Stimulated activated naive CD8-positive, alpha-beta T cell treated with anti-CD3 and anti-CD28 coated beads, Interleukin-15, amount 100 ng/mL, for 72 hours (primary cell): ENCODE data around the gene MARK4.
"Not testable (repeated sequence)": the region's sequence is repeated elsewhere in the genome, so short reads cannot be mapped to it uniquely, and the experiment has no call there.

Source experiments
- ATAC-seq: fragments of 150-1000 bp; cut with Tn5 transposase; 2 replicates; pipeline ENCODE4 v1.10.0; 2021; ENCODE audit warnings: mild to moderate bottlenecking, moderate library complexity
- DNase-seq, 2 donors: peaks; one replicate each; pipeline ENCODE4 v3.0.0; 2021 to 2022
- H3K27ac Mint-ChIP-seq, 2 donors: one replicate each; pipeline ENCODE4 v1.8.0; 2022; ENCODE audit warnings: mild to moderate bottlenecking in 2 of 2, mixed read lengths in 2 of 2, moderate library complexity in 2 of 2
- H3K27me3 Mint-ChIP-seq: one replicate; pipeline ENCODE4 v1.8.0; 2022; ENCODE audit warnings: mixed read lengths
- H3K4me1 Mint-ChIP-seq: one replicate; pipeline ENCODE4 v1.8.0; 2022; ENCODE audit warnings: mild to moderate bottlenecking, mixed read lengths
- H3K4me3 Mint-ChIP-seq, 2 donors: one replicate each; pipeline ENCODE4 v1.8.0; 2022; ENCODE audit warnings: mild to moderate bottlenecking in 2 of 2, mixed read lengths in 2 of 2, moderate library complexity in 1 of 2
- H3K9me3 Mint-ChIP-seq, 2 donors: one replicate each; pipeline ENCODE4 v1.8.0; 2022; ENCODE audit warnings: mixed read lengths in 2 of 2

Gene MARK4

GRCh38 chr19:45229056-45229455 is 22.0 kb upstream of the MARK4 start:
- not testable (repeated sequence) for H3K9me3 Mint-ChIP-seq, ATAC-seq, H3K4me1 Mint-ChIP-seq, H3K4me3 Mint-ChIP-seq, H3K27ac Mint-ChIP-seq, DNase-seq
- H3K27me3 Mint-ChIP-seq: peaks cover 30% of the 10 kb centered on the region

GRCh38 chr19:45231891-45232290 is 19.2 kb upstream of the MARK4 start:
- DNase-seq (no peak), ATAC-seq (no peak)
- peaks cover 8% of the 10 kb centered on the region for H3K4me1 Mint-ChIP-seq
- no peaks in the 10 kb centered on the region for H3K9me3 Mint-ChIP-seq
- peaks cover 53% of the 10 kb centered on the region for H3K27me3 Mint-ChIP-seq
- no peak overlapping the region for H3K4me3 Mint-ChIP-seq
- H3K27ac Mint-ChIP-seq: no peak overlapping the region

- Mint-ChIP-seq H3K27me3 (peaks cover 48% of the 10 kb centered on the region), H3K4me1 (peaks cover 8% of the 10 kb centered on the region), H3K4me3 (no peak overlapping the region), H3K9me3 (no peaks in the 10 kb centered on the region), H3K27ac (no peak overlapping the region)
- DNase-seq (no peak), ATAC-seq (peak; percentile 55)
Observed at GRCh38 chr19:45234089-45234869, 16.8 kb upstream of the MARK4 start.

- peaks cover 8% of the 10 kb centered on the region for H3K4me1 Mint-ChIP-seq
- peaks cover 48% of the 10 kb centered on the region for H3K27me3 Mint-ChIP-seq
- H3K9me3 Mint-ChIP-seq: no peaks in the 10 kb centered on the region
- H3K4me3 Mint-ChIP-seq: no peak overlapping the region
- ATAC-seq: no peak
- DNase-seq: no peak
- no peak overlapping the region for H3K27ac Mint-ChIP-seq
Observed at GRCh38 chr19:45235485-45235884, 15.6 kb upstream of the MARK4 start.

GRCh38 chr19:45238556-45238955 is 12.5 kb upstream of the MARK4 start:
- Mint-ChIP-seq H3K27me3 (peaks cover 43% of the 10 kb centered on the region), H3K4me1 (peaks cover 8% of the 10 kb centered on the region), H3K27ac (no peak overlapping the region), H3K4me3 (no peak overlapping the region), H3K9me3 (no peaks in the 10 kb centered on the region)
- ATAC-seq (no peak), DNase-seq (no peak)

GRCh38 chr19:45243144-45243732 is 7.8 kb upstream of the MARK4 start:
- no peaks in the 10 kb centered on the region for H3K9me3 Mint-ChIP-seq
- H3K4me3 Mint-ChIP-seq: no peak overlapping the region
- H3K27me3 Mint-ChIP-seq: peaks cover 31% of the 10 kb centered on the region
- DNase-seq (no peak), ATAC-seq (no peak)
- H3K4me1 Mint-ChIP-seq: no peaks in the 10 kb centered on the region
- no peak overlapping the region for H3K27ac Mint-ChIP-seq

- Mint-ChIP-seq H3K27me3 (peaks cover 33% of the 10 kb centered on the region), H3K9me3 (no peaks in the 10 kb centered on the region), H3K4me1 (peaks cover 6% of the 10 kb centered on the region), H3K27ac (no peak overlapping the region), H3K4me3 (no peak overlapping the region)
- ATAC-seq (no peak), DNase-seq (no peak)
Observed at GRCh38 chr19:45244133-45244794, 6.8 kb upstream of the MARK4 start.

- Mint-ChIP-seq H3K27ac (peak within 1 kb of the TSS in 1 of 2 donors; percentile 69), H3K27me3 (peaks cover 37% of the 10 kb centered on the region), H3K9me3 (no peaks in the 10 kb centered on the region), H3K4me1 (peaks cover 6% of the 10 kb centered on the region), H3K4me3 (no peak within 1 kb of the TSS)
- ATAC-seq (no peak), DNase-seq (no peak)
Observed at GRCh38 chr19:45245334-45245787, 5.7 kb upstream of the MARK4 start, which contains the start of gene EXOC3L2. EXOC3L2 (minus strand) TSS chr19:45245407; CDS start chr19:45239045, 6,362 bp downstream.

- ATAC-seq (no peak), DNase-seq (no peak)
- Mint-ChIP-seq H3K9me3 (no peaks in the 10 kb centered on the region), H3K4me1 (peaks cover 10% of the 10 kb centered on the region), H3K4me3 (no peak overlapping the region), H3K27ac (peak overlapping the region in 1 of 2 donors; percentile 69), H3K27me3 (peaks cover 37% of the 10 kb centered on the region)
Observed at GRCh38 chr19:45245826-45246225, 5.2 kb upstream of the MARK4 start.

GRCh38 chr19:45247136-45247535 is 3.9 kb upstream of the MARK4 start:
- DNase-seq (no peak), ATAC-seq (no peak)
- no peak overlapping the region for H3K27ac Mint-ChIP-seq
- H3K9me3 Mint-ChIP-seq: no peaks in the 10 kb centered on the region
- H3K27me3 Mint-ChIP-seq: peaks cover 30% of the 10 kb centered on the region
- peaks cover 16% of the 10 kb centered on the region for H3K4me1 Mint-ChIP-seq
- H3K4me3 Mint-ChIP-seq: no peak overlapping the region

- H3K4me1 Mint-ChIP-seq: peaks cover 39% of the 10 kb centered on the region
- no peak for DNase-seq
- ATAC-seq: no peak
- H3K9me3 Mint-ChIP-seq: no peaks in the 10 kb centered on the region
- peaks cover 24% of the 10 kb centered on the region for H3K27me3 Mint-ChIP-seq
- no peak overlapping the region for H3K27ac Mint-ChIP-seq
- no peak overlapping the region for H3K4me3 Mint-ChIP-seq
Observed at GRCh38 chr19:45249261-45250033, 1.6 kb upstream of the MARK4 start.

- Mint-ChIP-seq H3K27me3 (peaks cover 16% of the 10 kb centered on the region), H3K4me1 (peaks cover 46% of the 10 kb centered on the region), H3K9me3 (no peaks in the 10 kb centered on the region), H3K4me3 (peak overlapping the region; percentile 84 to 97), H3K27ac (peak overlapping the region in 1 of 2 donors; percentile 89)
- DNase-seq: no peak
- ATAC-seq: peak; percentile 6
Observed at GRCh38 chr19:45250216-45250831, 747 bp upstream of the MARK4 start.

GRCh38 chr19:45251452-45252354 is 632 bp downstream of the MARK4 start:
- ATAC-seq (peak; percentile 55), DNase-seq (peak; percentile 25 to 28)
- Mint-ChIP-seq H3K4me3 (peak overlapping the region; percentile 93 to 97), H3K27ac (peak overlapping the region; percentile 92 to 94), H3K9me3 (no peaks in the 10 kb centered on the region), H3K4me1 (peaks cover 54% of the 10 kb centered on the region), H3K27me3 (peaks cover 7% of the 10 kb centered on the region)

GRCh38 chr19:45253396-45254027 is 2.4 kb downstream of the MARK4 start:
- DNase-seq: no peak
- Mint-ChIP-seq H3K27me3 (peaks cover 7% of the 10 kb centered on the region), H3K4me3 (peak overlapping the region; percentile 9 to 97), H3K27ac (peak overlapping the region in 1 of 2 donors; percentile 33), H3K4me1 (peaks cover 51% of the 10 kb centered on the region), H3K9me3 (no peaks in the 10 kb centered on the region)
- no peak for ATAC-seq
